Small intestine (tissue), 7 donors: Measurements from ENCODE around the gene RPS6KA1. TPM values are rescaled to one million over a fixed set of nuclear protein-coding genes. Genes with fewer than 3 reads are reported as not detected.

Experiments
- DNase-seq, 2 donors: peaks; one replicate each; pipeline versions ENCODE4 v3.0.0 to v3.0.0-alpha.2; 2013
- FAIRE-seq: peaks from 2 replicates; lab custom pipeline; 2012; peaks lifted over from hg19 to GRCh38; lab: Jason Lieb, UNC
- H3K27ac ChIP-seq, 3 donors: one replicate each; pipeline ENCODE4 v1.5.1; 2013; ENCODE audit warnings: low read length in 2 of 3, mild to moderate bottlenecking in 2 of 3, control low read depth in 1 of 3, inconsistent platforms in 1 of 3, low read depth in 1 of 3, moderate library complexity in 1 of 3
- H3K27me3 ChIP-seq, 3 donors: one replicate each; pipeline ENCODE4 v1.6.1; 2013; ENCODE audit warnings: low read length in 3 of 3, inconsistent platforms in 1 of 3; ENCODE audit not compliant: control insufficient read depth in 3 of 3, insufficient read depth in 3 of 3
- H3K36me3 ChIP-seq, 3 donors: one replicate each; pipeline ENCODE4 v1.6.1; 2013; ENCODE audit warnings: low read length in 3 of 3, inconsistent platforms in 1 of 3, low read depth in 1 of 3, mild to moderate bottlenecking in 1 of 3, moderate library complexity in 1 of 3; ENCODE audit not compliant: control insufficient read depth in 3 of 3, insufficient read depth in 2 of 3
- H3K4me1 ChIP-seq, 3 donors: one replicate each; pipeline ENCODE4 v1.6.1; 2013; ENCODE audit warnings: low read length in 2 of 3, inconsistent platforms in 1 of 3, low read depth in 1 of 3, mild to moderate bottlenecking in 1 of 3, moderate library complexity in 1 of 3; ENCODE audit not compliant: control insufficient read depth in 3 of 3, insufficient read depth in 2 of 3
- H3K4me3 ChIP-seq, 3 donors: one replicate each; pipeline ENCODE4 v1.5.1; 2013; ENCODE audit warnings: low read length in 3 of 3, control low read depth in 1 of 3, inconsistent platforms in 1 of 3, low read depth in 1 of 3, mild to moderate bottlenecking in 1 of 3, moderate library complexity in 1 of 3
- H3K9me3 ChIP-seq, 2 donors: one replicate each; pipeline ENCODE4 v1.6.1; 2013; ENCODE audit warnings: low read depth in 1 of 2, low read length in 1 of 2; ENCODE audit not compliant: control insufficient read depth in 2 of 2, insufficient read depth in 1 of 2
- WGBS, 3 donors: extraction: QIAGEN DNeasy Blood & Tissue Kit; methylation state at CpG; one replicate each; pipeline ENCODE4 v1.1.7; 2013; 5-methylcytosine and 5-hydroxymethylcytosine counted together
- polyA plus RNA-seq, 4 donors: library from polyadenylated mRNA; stranded (reverse) in 3 of 4; unstranded in 1 of 4; fragments of 200-250 nt in 3 of 4; fragments of 120-200 nt in 1 of 4; gene quantifications; one replicate each; pipeline versions ENCODE4 v1.2.1 to v1.2.3, GENCODE V29; 2013
- donor health status: healthy with polysubstance abuse.
- donor health status: control.
- donor health status: control.
- donor health status: Bipolar disorder and iron deficiency.
- donor health status: healthy.

Gene RPS6KA1
- polyA plus RNA-seq, 4 donors, result 60.9 to 223 (median 139) TPM

DNA sequence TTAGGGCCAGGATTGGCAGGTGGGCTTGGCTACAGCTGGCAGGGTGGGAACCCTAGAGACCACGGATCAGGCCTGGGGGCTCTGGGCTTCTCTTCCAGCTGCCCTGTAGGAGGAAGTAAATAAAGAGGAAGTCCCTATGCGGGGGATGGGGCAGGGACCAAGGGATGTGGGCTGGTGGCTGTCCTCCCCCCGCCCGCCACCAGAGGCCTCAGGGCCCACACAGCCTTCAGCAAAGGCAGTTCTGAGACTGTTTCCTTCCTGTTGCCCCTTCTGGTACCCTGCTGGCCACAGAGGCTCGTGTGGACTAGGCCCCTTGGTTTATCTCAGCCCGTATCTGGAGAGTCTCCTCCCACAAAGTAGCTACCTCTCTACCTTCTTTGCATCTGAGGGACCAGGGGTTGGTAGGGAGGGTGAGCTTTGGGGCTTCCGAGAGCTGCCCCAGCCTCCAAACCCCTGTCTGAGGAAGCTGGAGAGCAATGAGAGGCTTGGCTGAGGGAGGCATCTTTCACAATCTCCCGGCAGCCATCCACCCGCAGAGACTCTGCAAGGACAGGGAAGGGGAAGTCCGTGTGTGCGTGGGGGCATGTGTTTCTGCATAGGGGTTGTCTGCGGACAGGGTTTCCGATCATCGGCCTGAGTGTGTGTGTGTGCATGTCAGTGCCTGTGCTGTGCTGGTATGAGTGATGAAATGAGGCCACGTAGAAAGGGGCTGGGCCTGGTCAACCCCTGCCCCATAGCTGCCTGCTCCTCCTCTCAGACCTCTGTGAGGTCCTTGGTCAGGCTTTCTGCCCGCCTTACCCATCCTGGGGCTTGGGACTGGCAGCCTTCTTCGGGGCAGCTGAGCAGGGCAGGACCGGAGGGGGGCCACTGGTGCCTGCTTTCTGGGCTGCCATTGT is 12.5 kb downstream of the RPS6KA1 start:
- Histone ChIP-seq H3K27me3 (no peaks in the 10 kb centered on the region), H3K4me1 (peaks cover 0 to 12% (median 5%) of the 10 kb centered on the region in 3 donors), H3K4me3 (no peak overlapping the region), H3K9me3 (no peaks in the 10 kb centered on the region), H3K36me3 (peaks cover 0 to 96% (median 16%) of the 10 kb centered on the region in 3 donors), H3K27ac (peak overlapping the region; percentile 5 to 93 (median 79))
- 40 to 74% (median 54%) methylated on average over 17 to 18 of the region's 18 CpGs for WGBS, 3 donors
- DNase-seq (peak; percentile 46 to 64), FAIRE-seq (no peak)

DNA sequence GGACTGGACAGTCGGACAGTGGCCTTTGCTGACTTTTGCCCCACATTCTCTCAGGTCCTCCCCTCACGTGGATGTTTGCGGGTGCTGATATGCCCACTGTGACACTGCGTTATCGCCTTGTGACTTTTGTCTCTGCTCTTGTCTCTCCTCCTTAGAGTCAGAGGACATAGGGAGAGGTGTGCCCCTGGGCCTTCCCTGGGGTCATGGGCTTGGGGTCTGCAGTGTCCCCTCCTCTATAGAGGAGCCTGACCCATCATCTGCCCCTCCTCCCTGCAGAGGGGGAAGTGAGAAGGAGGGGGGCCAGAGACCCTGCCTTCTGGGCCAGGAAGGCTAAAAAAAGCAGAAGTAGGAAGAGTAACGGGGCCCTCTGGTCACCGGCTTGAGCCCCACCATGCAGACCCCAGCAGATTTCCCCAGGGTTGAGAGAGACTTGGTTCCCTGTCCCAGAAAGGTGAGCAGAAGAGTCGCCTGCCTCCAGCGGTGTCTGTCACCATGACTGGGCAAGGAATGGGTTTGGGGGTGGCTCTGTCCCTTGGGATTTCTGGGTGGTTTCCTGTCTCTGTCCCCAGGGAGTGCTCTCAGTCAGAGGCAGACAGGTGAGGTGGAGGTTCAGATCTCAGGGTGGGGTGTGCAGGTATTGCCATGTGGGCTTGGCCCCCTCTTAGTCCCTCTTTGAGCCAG is 13.3 kb downstream of the RPS6KA1 start:
- Histone ChIP-seq H3K36me3 (peaks cover 0 to 96% (median 15%) of the 10 kb centered on the region in 3 donors), H3K4me3 (no peak overlapping the region), H3K27ac (peak overlapping the region; percentile 10 to 93 (median 34)), H3K4me1 (peaks cover 0 to 4% (median 0%) of the 10 kb centered on the region in 3 donors), H3K27me3 (no peaks in the 10 kb centered on the region), H3K9me3 (no peaks in the 10 kb centered on the region)
- WGBS, 3 donors, result 74 to 91% (median 88%) methylated on average over 9 of the region's 9 CpGs
- no peak for FAIRE-seq
- DNase-seq, result no peak

DNA sequence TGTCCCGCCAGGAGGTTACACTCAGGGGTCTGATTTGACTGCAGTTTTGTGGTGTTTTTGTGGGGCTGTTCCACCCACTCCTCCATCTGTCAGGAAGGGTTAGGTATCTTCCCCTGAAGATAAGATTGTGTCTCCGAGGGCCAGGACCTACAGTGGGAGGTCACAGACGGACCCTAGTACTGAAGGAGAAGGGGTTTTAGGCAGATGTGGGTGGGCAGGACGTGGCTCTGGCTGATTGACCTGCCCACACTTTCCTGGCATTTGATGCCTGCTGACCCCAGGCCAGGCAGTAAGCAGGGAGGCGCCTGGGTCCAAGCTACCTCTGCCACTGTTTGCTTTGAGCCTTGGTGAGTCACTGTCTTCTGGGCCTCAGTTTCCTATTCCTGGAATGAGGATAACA is 13.9 kb downstream of the RPS6KA1 start:
- no peak for DNase-seq
- Histone ChIP-seq H3K9me3 (no peaks in the 10 kb centered on the region), H3K4me3 (no peak overlapping the region), H3K27me3 (no peaks in the 10 kb centered on the region), H3K27ac (peak overlapping the region in 1 of 3 donors; percentile 93), H3K36me3 (peaks cover 0 to 96% (median 12%) of the 10 kb centered on the region in 3 donors), H3K4me1 (peaks cover 0 to 4% (median 0%) of the 10 kb centered on the region in 3 donors)
- WGBS, 3 donors, result 70 to 87% (median 75%) methylated on average over 5 of the region's 5 CpGs
- no peak for FAIRE-seq

DNA sequence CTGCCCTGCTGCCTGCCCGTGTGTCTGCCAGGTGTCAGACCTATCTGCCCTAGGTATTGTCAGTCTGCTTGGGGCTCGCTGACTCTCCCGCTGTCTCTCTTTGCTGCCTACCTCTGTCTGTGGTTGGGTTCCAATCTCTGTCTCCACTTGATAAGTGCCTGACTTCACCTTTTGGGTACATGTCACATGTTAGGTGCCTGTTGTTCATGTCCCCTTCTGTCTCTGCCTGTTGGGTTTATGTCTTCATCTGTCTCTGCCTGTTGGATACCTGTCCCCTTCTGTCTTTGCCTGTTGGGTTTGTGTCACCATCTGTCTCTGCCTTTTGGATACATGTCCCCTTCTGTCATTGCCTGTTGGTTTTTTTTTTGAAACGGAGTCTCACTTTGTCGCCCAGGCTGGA is 14.6 kb downstream of the RPS6KA1 start:
- Histone ChIP-seq H3K4me1 (peaks cover 0 to 4% (median 0%) of the 10 kb centered on the region in 3 donors), H3K27ac (no peak overlapping the region), H3K4me3 (no peak overlapping the region), H3K9me3 (no peaks in the 10 kb centered on the region), H3K27me3 (no peaks in the 10 kb centered on the region), H3K36me3 (peaks cover 0 to 95% (median 12%) of the 10 kb centered on the region in 3 donors)
- FAIRE-seq, result no peak
- 85 to 92% (median 89%) methylated on average over 5 of the region's 5 CpGs for WGBS, 3 donors
- DNase-seq, result no peak

DNA sequence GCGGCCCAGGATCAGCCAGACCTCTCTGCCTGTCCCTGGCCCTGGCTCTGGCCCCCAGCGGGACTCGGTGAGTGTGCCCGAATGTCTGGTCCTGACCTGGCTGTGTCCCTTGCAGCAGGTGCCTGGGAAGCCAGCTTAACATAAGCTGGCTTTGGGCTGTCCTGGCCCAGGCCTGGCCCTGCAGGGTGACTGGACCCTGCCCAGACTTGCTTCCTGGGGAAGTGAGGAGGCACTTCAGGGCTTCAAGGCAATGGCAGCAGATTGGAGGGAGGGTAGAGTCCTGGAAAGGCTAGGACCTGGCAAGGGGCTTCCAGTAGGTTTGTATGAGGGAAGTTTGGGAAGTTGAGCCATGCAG is 16.4 kb downstream of the RPS6KA1 start:
- Histone ChIP-seq H3K27ac (peak overlapping the region in 2 of 3 donors; percentile 21 to 74), H3K4me3 (peak overlapping the region; percentile 15 to 56 (median 49)), H3K36me3 (peaks cover 3 to 93% (median 11%) of the 10 kb centered on the region in 3 donors), H3K4me1 (peaks cover 0 to 4% (median 0%) of the 10 kb centered on the region in 3 donors), H3K9me3 (no peaks in the 10 kb centered on the region), H3K27me3 (no peaks in the 10 kb centered on the region)
- DNase-seq (no peak), FAIRE-seq (no peak)
- 49 to 91% (median 66%) methylated on average over 4 of the region's 4 CpGs for WGBS, 3 donors

DNA sequence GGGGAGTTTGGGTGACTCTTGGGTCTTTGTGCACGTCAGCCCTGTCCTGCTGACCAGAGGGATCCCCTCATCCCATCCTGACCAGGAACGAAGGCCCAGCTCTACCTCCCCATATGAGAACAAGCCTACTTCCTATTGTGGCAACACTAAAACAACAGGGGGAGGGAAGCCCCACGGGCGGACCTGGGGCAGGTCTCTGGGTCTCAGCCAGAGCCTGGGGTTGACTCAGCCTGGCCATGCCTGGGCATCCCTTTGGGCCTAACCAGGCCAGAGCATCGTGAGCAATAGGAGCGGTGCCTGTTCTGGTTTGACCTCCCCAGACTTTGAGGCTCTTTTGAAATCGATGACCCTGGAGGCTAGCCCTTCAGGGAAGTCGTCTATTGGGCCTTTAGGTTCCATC is 16.8 kb downstream of the RPS6KA1 start:
- Histone ChIP-seq H3K36me3 (peaks cover 3 to 93% (median 15%) of the 10 kb centered on the region in 3 donors), H3K9me3 (no peaks in the 10 kb centered on the region), H3K4me1 (peaks cover 0 to 4% (median 0%) of the 10 kb centered on the region in 3 donors), H3K27me3 (no peaks in the 10 kb centered on the region), H3K27ac (peak overlapping the region in 1 of 3 donors; percentile 74), H3K4me3 (peak overlapping the region in 2 of 3 donors; percentile 15 to 49)
- no peak for DNase-seq
- FAIRE-seq, result no peak
- WGBS, 3 donors, result 75 to 89% (median 75%) methylated on average over 8 of the region's 8 CpGs

DNA sequence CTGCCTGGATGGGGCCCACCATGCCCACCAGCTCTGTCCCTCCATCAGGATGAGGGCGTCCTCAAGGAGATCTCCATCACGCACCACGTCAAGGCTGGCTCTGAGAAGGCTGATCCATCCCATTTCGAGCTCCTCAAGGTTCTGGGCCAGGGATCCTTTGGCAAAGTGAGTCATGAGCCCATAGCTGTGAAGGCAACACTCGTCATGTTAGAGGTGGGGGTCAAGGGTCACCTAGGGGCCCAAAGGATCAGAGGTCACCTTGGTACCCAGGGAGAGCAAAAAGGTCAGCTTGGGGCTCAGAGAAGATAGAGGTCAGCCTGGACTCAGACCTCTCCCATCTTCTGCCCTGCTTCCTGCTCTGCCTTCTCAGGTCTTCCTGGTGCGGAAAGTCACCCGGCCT is 17.3 kb downstream of the RPS6KA1 start:
- no peak for DNase-seq
- Histone ChIP-seq H3K4me1 (no peaks in the 10 kb centered on the region), H3K4me3 (no peak overlapping the region), H3K27me3 (no peaks in the 10 kb centered on the region), H3K9me3 (no peaks in the 10 kb centered on the region), H3K27ac (no peak overlapping the region), H3K36me3 (peaks cover 3 to 93% (median 17%) of the 10 kb centered on the region in 3 donors)
- 89 to 91% (median 89%) methylated on average over 7 of the region's 7 CpGs for WGBS, 3 donors
- no peak for FAIRE-seq

DNA sequence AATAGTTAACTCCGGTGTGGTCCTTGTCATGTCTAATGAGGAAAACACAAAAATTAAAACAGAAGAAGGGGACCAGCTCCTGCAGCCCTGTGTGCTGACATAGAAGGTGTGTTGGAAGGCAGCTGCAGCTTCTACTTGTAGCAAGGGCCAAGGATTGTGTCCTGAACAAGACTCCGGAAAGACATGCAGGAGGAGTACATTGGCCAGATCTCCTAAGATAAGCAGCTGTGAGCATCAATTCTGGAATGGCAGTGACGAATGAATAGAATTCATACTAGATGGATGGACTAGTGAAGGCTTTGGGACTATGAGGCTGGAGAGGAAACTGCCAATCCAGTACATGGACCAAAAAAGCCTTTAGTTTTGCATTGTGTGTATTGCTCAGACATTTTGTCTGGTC is 19.3 kb downstream of the RPS6KA1 start:
- H3K4me1 ChIP-seq, result no peaks in the 10 kb centered on the region
- H3K9me3 ChIP-seq, result no peaks in the 10 kb centered on the region
- H3K27ac ChIP-seq, result no peak overlapping the region
- DNase-seq (no peak), FAIRE-seq (no peak)
- H3K4me3 ChIP-seq, result no peak overlapping the region
- H3K36me3 ChIP-seq, result peaks cover 9 to 89% (median 25%) of the 10 kb centered on the region in 3 donors
- H3K27me3 ChIP-seq, result no peaks in the 10 kb centered on the region
- WGBS, 3 donors, result 87 to 93% (median 90%) methylated on average over 3 of the region's 3 CpGs
